ENCODE data around the gene MAMDC4.

Gene MAMDC4

GRCh38 chr9:136849960-136850865, 1.9 kb upstream of the MAMDC4 start:
- DNase-seq (ENCODE audit: low read depth), result no peak

- DNase-seq (ENCODE audit: low read depth), result no peak
Measured at GRCh38 chr9:136850866-136851775, 1.0 kb upstream of the MAMDC4 start.

DNA sequence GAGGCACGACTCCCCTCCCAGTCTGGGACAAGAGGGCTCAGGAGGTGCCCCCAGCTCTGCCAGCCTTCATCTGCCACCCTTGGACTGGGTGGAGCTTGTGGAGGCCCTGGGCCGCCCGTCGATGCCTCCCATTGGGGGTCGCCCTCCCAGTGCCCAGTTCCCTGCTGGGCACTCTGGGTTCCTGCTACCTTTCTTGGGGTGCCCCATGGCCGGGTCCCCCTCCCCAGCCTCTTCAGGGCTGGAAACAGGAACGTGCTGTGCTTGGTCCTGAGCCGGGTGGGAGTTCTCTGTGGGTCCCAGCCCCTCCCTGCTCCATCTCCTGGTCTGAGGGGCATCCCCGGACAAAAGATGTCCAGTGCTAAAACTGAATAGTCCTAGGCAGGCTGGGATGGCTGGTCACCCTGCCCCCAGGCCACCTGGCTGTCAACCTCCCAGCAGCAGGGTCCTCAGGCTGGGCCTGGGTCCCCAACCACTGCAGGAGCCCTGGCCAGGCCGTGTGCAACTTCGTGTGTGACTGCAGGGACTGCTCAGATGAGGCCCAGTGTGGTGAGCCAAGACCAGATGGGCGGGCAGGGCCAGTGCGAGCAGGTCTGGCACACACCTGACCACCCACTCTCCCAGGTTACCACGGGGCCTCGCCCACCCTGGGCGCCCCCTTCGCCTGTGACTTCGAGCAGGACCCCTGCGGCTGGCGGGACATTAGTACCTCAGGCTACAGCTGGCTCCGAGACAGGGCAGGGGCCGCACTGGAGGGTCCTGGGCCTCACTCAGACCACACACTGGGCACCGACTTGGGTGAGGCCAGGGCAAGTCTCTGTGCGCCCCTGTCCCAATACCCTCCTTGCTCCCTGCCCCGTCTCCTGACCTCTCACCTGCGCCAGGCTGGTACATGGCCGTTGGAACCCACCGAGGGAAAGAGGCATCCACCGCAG, 784 bp downstream of the MAMDC4 start:
- no peak for DNase-seq (ENCODE audit: low read depth)

DNA sequence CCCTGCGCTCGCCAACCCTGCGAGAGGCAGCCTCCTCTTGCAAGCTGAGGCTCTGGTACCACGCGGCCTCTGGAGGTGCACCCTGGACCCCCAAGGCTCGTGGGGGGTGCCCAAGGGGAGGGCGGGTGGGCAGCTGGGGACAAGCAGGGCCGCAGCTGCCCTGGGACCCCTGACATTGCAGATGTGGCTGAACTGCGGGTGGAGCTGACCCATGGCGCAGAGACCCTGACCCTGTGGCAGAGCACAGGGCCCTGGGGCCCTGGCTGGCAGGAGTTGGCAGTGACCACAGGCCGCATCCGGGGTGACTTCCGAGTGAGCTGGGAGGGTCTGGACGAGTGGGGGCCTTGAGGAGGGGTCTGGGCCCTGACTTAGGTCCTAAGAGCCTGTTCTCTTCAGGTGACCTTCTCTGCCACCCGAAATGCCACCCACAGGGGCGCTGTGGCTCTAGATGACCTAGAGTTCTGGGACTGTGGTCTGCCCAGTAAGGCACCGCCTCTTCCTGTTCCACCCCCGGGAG, 1.5 kb downstream of the MAMDC4 start:
- DNase-seq (ENCODE audit: low read depth), result no peak

DNA sequence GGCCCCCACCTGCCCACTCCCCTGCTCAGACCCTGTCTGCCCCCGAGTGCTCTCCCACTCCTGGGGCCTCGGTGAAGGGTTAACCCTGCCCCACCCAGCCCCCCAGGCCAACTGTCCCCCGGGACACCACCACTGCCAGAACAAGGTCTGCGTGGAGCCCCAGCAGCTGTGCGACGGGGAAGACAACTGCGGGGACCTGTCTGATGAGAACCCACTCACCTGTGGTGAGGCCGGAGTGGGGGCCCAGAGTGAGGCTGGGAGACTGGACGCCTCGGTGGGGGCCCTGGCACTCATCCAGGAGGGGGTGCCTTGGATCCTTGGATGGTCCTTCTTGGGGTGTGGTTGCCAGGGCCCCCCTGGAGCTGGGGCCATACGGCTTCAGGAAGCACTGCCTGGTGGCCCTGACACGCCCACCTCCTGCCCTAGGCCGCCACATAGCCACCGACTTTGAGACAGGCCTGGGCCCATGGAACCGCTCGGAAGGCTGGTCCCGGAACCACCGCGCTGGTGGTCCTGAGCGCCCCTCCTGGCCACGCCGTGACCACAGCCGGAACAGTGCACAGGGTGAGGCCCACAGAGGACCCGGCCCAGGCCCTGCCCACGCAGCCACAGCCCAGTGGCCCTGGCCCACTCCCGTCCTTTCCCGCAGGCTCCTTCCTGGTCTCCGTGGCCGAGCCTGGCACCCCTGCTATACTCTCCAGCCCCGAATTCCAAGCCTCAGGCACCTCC, 2.1 kb downstream of the MAMDC4 start:
- no peak for DNase-seq (ENCODE audit: low read depth)

GRCh38 chr9:136854842-136855460, 2.8 kb downstream of the MAMDC4 start:
- no peak for DNase-seq (ENCODE audit: low read depth)

DNA sequence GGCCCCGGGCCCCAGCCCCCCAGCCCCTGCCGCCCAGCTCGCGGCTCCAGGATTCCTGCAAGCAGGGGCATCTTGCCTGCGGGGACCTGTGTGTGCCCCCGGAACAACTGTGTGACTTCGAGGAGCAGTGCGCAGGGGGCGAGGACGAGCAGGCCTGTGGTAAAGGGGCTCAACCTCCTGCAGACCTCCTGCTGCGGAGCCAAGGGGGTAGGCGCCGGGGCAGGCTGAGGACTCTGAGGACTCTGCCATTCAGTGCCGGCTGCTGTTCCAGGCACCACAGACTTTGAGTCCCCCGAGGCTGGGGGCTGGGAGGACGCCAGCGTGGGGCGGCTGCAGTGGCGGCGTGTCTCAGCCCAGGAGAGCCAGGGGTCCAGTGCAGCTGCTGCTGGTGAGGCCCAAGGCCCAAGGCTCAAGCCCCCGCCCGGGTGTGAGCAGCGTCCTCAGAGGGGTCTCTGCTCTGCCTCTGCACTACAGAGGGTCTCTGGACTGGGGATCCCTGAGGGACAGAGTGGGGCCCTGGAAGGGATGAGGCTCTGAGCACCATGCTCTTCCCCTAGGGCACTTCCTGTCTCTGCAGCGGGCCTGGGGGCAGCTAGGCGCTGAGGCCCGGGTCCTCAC, 3.4 kb downstream of the MAMDC4 start:
- DNase-seq (ENCODE audit: low read depth), result no peak

DNA sequence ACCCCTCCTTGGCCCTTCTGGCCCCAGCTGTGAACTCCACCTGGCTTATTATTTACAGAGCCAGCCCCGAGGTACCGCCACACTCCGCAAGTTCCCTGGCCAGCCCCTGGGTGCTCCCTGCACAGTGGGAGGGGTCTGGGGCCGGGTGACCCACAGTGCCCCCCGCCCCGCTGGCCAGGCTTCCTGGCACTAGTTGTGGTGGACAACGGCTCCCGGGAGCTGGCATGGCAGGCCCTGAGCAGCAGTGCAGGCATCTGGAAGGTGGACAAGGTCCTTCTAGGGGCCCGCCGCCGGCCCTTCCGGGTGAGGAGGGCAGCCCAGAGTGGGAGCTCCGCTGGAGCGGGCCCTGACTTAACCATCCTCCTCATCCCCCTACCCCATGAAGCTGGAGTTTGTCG, 3.9 kb downstream of the MAMDC4 start:
- no peak for DNase-seq (ENCODE audit: low read depth)

DNA sequence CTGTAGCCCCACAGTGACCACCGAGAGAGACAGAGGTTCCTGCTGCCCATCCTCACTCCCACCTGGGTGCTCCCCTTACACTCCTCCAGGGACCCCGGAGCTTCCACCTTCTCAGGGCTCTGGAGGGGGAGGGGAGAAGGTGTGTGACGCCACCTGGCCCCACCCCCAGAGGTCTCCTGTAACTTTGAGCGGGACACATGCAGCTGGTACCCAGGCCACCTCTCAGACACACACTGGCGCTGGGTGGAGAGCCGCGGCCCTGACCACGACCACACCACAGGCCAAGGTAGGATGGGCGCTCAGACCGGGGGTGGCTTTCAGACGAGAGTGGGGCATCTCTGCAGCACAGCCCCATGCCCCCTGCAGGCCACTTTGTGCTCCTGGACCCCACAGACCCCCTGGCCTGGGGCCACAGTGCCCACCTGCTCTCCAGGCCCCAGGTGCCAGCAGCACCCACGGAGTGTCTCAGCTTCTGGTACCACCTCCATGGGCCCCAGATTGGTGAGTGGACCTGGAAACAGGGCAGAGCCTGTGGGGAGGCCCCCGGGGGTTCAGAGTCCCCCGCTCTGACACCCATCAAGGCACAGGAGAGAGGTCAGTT, 4.5 kb downstream of the MAMDC4 start:
- no peak for DNase-seq (ENCODE audit: low read depth)

DNA sequence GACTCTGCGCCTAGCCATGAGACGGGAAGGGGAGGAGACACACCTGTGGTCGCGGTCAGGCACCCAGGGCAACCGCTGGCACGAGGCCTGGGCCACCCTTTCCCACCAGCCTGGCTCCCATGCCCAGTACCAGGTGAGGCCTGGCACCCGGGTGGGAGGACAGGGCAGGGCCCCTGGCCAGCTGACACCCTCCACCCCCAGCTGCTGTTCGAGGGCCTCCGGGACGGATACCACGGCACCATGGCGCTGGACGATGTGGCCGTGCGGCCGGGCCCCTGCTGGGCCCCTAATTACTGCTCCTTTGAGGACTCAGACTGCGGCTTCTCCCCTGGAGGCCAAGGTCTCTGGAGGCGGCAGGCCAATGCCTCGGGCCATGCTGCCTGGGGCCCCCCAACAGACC, 5.0 kb downstream of the MAMDC4 start:
- DNase-seq (ENCODE audit: low read depth), result no peak

GRCh38 chr9:136857581-136858412, 5.7 kb downstream of the MAMDC4 start:
- no peak for DNase-seq (ENCODE audit: low read depth)

DNA sequence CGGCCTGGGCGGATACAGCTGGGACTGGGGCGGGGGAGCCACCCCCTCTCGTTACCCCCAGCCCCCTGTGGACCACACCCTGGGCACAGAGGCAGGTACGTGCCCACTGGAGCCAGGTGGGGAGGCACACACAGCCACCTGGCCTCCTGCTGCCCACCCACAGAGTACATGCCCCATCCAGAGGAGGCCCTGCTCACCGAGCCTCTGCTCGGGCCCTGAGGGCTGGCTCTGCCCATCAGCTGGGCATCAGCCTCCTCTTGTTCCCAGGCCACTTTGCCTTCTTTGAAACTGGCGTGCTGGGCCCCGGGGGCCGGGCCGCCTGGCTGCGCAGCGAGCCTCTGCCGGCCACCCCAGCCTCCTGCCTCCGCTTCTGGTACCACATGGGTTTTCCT, 6.3 kb downstream of the MAMDC4 start:
- no peak for DNase-seq (ENCODE audit: low read depth)

DNA sequence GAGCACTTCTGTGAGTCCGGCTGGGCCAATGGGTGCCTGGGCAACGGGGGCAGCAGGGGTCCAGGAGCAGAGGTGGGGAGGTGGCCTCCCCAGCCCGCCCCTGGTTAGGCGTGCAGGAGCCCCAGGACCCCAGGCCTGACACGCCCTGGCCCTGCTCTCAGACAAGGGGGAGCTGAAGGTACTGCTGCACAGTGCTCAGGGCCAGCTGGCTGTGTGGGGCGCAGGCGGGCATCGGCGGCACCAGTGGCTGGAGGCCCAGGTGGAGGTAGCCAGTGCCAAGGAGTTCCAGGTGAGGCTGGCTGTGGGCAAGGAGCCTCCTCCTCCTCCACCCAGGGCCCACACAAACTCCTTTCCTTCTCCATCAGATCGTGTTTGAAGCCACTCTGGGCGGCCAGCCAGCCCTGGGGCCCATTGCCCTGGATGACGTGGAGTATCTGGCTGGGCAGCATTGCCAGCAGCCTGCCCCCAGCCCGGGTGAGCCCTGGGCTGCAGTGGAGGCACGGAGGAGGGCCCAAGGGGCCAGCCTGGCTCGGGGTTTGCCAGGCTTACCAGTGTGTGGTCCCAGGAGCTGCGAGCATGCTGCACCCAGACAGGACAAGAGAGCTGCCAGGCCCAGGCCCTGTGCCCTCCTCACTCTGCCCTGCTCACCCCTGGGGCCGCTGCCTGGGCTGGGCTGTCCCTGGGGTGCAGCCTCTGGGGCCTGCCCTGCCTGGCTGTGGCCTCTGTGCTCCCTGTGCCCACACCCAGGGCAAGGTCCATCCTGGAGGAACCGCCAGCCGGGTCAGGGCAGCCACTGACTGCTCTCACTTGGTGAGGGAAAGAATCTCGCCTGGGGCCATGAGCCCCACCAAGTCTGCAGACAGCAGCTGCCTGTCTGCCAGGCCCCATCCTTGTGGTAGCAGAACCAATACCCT, 7.0 kb downstream of the MAMDC4 start:
- DNase-seq (ENCODE audit: low read depth), result no peak

DNA sequence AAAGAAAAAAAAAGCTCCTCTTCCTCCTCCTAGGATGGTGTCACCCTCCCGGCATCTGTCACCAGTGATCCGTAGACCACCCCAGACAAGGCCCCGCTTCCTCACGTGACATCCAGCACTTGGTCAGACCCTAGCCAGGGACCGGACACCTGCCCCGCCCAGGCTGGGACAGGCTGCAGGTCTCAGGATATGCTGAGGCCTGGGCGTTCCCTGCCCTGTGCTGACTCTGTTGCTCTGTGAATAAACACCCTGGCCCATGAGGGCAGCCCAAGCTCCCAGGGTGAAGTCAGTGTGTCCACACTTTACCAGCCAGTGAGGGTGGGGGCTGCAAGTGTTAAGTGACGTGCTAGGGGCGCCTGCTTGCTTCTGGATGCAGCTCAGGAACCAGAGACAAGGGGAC, 8.4 kb downstream of the MAMDC4 start:
- no peak for DNase-seq (ENCODE audit: low read depth)

DNA sequence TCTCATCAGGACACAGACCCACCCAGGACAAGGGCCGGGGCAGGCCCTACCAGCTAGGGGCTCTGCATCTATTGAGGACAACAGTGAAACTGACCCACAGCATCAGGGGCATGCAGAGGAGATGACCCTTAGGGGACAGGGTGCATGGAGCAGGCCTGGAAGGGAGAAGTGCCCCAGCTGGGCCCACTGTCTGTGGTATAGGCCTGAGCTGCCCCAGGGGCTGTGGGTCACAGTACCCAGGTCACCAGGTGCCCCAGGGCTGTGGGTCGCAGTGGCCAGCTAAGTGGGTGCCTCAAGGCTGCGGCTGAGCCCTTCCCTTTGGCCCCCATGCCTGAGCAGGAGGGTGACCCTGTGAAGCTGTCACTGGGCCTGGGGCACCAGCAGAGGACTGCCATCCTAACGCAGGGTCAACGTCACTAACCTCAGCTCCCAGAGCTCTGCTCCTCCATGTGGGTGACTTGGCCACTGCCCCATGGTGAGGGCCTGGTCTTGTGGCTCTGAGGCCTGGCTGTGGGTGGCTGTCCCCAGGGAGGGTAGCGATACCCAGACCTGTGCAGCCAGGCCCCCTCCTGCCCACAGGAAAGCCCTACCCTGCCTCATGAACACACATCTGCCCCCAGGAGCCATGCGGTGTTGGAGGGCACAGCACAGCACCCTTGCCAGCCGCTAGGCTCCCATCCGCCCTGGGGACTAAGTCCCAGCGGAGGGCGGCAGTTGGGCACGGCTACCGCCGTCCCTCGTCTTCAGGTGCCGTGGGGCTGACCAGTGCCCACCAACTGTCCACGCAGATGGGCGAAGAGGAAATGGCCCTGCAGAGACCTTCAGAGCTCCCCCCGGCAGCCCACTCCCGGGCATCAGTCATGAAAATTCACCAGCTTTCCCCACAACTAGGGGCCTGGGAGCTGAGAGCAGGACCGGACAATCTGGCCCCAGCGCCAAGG, 9.1 kb downstream of the MAMDC4 start:
- DNase-seq (ENCODE audit: low read depth), result no peak

DNA sequence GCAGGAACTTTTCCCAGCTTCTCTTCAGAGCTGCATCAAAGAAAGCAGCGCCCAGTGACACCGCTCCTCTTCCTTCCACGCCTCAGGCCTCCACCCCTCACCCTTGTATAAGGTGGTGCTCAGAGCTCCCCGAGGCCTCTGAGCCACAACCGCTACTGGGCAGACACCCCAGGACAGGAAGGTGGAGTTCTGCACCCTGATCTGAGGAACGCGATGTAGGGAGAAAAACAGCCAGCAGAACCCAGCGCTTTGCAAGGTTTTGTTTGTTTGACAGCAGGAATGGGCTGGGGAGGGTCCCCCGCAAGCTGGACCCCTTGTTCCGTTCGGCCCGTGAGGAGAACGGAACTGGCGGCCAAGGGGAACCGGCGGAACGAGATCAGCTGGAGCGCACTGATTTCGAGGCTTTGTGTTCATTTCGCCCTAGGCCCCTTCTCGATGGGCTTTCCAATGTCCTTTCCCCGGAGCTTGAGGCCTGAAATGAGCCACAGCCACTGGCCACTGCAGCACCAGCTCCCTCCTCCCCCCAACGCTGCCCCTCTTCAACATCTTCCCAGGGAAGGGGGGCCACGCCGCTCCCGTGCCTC, 9.8 kb downstream of the MAMDC4 start:
- no peak for DNase-seq (ENCODE audit: low read depth)
